HG03378 (cell line): Measurements from ENCODE around the gene NOP14.
"Not testable (repeated sequence)": the region's sequence is repeated elsewhere in the genome, so short reads cannot be mapped to it uniquely, and the experiment has no call there.

Experiments
- ATAC-seq: cut with Tn5 transposase; IDR thresholded peaks from one replicate; pipeline ENCODE4 v1.9.1; 2021; ENCODE audit warnings: mild to moderate bottlenecking, moderate library complexity; ENCODE audit not compliant: unreplicated experiment

NOP14 gene

GRCh38 chr4:2918300-2918699, 44.9 kb downstream of the NOP14 start:
- not testable (repeated sequence) for ATAC-seq

- not testable (repeated sequence) for ATAC-seq
Observed at GRCh38 chr4:2916696-2917095, 46.5 kb downstream of the NOP14 start.

- no peak for ATAC-seq
Observed at GRCh38 chr4:2915789-2916188, 47.4 kb downstream of the NOP14 start.

- ATAC-seq: no peak
Observed at GRCh38 chr4:2914256-2915126, 48.7 kb downstream of the NOP14 start.

- ATAC-seq: no peak
Observed at GRCh38 chr4:2913168-2913567, 50.0 kb downstream of the NOP14 start.

- ATAC-seq: no peak
Observed at GRCh38 chr4:2911868-2912267, 51.3 kb downstream of the NOP14 start.

- ATAC-seq: no peak
Observed at GRCh38 chr4:2910409-2910808, 52.8 kb downstream of the NOP14 start.

- no peak for ATAC-seq
Observed at GRCh38 chr4:2909583-2909982, 53.6 kb downstream of the NOP14 start.

GRCh38 chr4:2908686-2909085, 54.5 kb downstream of the NOP14 start:
- no peak for ATAC-seq

GRCh38 chr4:2907706-2908293, 55.4 kb downstream of the NOP14 start:
- ATAC-seq: no peak

- ATAC-seq: no peak
Observed at GRCh38 chr4:2907226-2907625, 56.0 kb downstream of the NOP14 start.

- ATAC-seq: no peak
Observed at GRCh38 chr4:2906218-2906617, 57.0 kb downstream of the NOP14 start.

- no peak for ATAC-seq
Observed at GRCh38 chr4:2905544-2905943, 57.7 kb downstream of the NOP14 start.

GRCh38 chr4:2902126-2902525, 61.1 kb downstream of the NOP14 start:
- no peak for ATAC-seq

GRCh38 chr4:2901186-2901585, 62.0 kb downstream of the NOP14 start:
- no peak for ATAC-seq

- ATAC-seq: no peak
Observed at GRCh38 chr4:2900741-2901140, 62.5 kb downstream of the NOP14 start.

GRCh38 chr4:2898001-2898400, 65.2 kb downstream of the NOP14 start:
- ATAC-seq: no peak

- no peak for ATAC-seq
Observed at GRCh38 chr4:2893772-2894171, 69.4 kb downstream of the NOP14 start.

GRCh38 chr4:2891294-2891693, 71.9 kb downstream of the NOP14 start:
- ATAC-seq: no peak

GRCh38 chr4:2888886-2889285, 74.3 kb downstream of the NOP14 start:
- ATAC-seq: no peak
